HepG2 (cell line): ENCODE data around the gene RAET1L.

ENCODE experiments used
- ARID3A ChIP-seq: IDR thresholded peaks from 2 replicates; pipeline ENCODE4 v1.6.1; 2012; ENCODE audit warnings: low read depth, low read length, improper control_type of control experiment
- CHD2 ChIP-seq: IDR thresholded peaks from 2 replicates; pipeline ENCODE4 v1.6.1; 2011; ENCODE audit warnings: low read depth, low read length, improper control_type of control experiment
- DNMT1 ChIP-seq: sonication (generic); formaldehyde crosslinking; IDR thresholded peaks from 2 replicates; pipeline ENCODE4 v1.5.1; 2020; ENCODE audit warnings: mild to moderate bottlenecking, missing genetic modification reagents
- FOXP1 ChIP-seq, 2 experiments: fragments of 450-650 bp in 1 of 2; IDR thresholded peaks; 2 replicates each; pipeline ENCODE4 v1.6.1; 2017 to 2018; ENCODE audit warnings: antibody characterized with exemption in 1 of 2
- GZF1 ChIP-seq: sonication (generic); formaldehyde crosslinking; IDR thresholded peaks from 2 replicates; pipeline ENCODE4 v1.5.1; 2020; ENCODE audit warnings: mild to moderate bottlenecking, missing genetic modification reagents
- HMG20A ChIP-seq: IDR thresholded peaks from 2 replicates; pipeline ENCODE4 v1.6.1; 2016; ENCODE audit warnings: borderline replicate concordance
- JARID2 ChIP-seq: sonication (generic); formaldehyde crosslinking; IDR thresholded peaks from 2 replicates; pipeline ENCODE4 v1.8.1; 2023; ENCODE audit warnings: missing genetic modification reagents, inconsistent platforms; ENCODE audit not compliant: insufficient replicate concordance
- MAZ ChIP-seq, 2 experiments: sonication (generic) in 1 of 2; formaldehyde crosslinking in 1 of 2; IDR thresholded peaks; 2 replicates each; pipeline versions ENCODE4 v1.5.0 to v1.6.1; 2012 to 2020; ENCODE audit warnings: low read depth in 2 of 2, mild to moderate bottlenecking in 2 of 2, borderline replicate concordance in 1 of 2, improper control_type of control experiment in 1 of 2, low read length in 1 of 2, missing genetic modification reagents in 1 of 2, moderate library complexity in 1 of 2
- NFRKB ChIP-seq: fragments of 450-650 bp; IDR thresholded peaks from 2 replicates; pipeline ENCODE4 v1.6.1; 2017
- NR3C1 ChIP-seq: sonication (generic); formaldehyde crosslinking; IDR thresholded peaks from 2 replicates; pipeline ENCODE4 v1.4.0; 2020; ENCODE audit warnings: missing genetic modification reagents
- POLR2A ChIP-seq, 2 experiments: IDR thresholded peaks; 2 replicates each; pipeline ENCODE4 v1.6.1; 2011; ENCODE audit warnings: low read depth in 2 of 2, low read length in 2 of 2, mild to moderate bottlenecking in 1 of 2, moderate library complexity in 1 of 2; ENCODE audit not compliant: insufficient read depth in 1 of 2
- RAD21 ChIP-seq: fragments of 450-650 bp; formaldehyde crosslinking; IDR thresholded peaks from 2 replicates; pipeline ENCODE4 v1.5.0; 2020; ENCODE audit warnings: mild to moderate bottlenecking
- RBAK ChIP-seq: sonication (generic); formaldehyde crosslinking; IDR thresholded peaks from 2 replicates; pipeline ENCODE4 v1.5.1; 2020; ENCODE audit warnings: mild to moderate bottlenecking, missing genetic modification reagents
- TCF7 ChIP-seq: sonication (generic); IDR thresholded peaks from 2 replicates; pipeline ENCODE4 v1.6.1; 2016; ENCODE audit warnings: antibody characterized with exemption, low read depth

- no peak for TF ChIP-seq HMG20A (CRISPR knock-in tag)
- TF ChIP-seq JARID2 (CRISPR knock-in tag): no peak
- TF ChIP-seq TCF7: no peak
- TF ChIP-seq RBAK: no peak
- no peak for TF ChIP-seq MAZ (IDR thresholded peaks at IDR 0.05; ENCODE audit: borderline replicate concordance, low read depth, low read length)
- no peak for TF ChIP-seq MAZ (CRISPR knock-in tag; IDR thresholded peaks at IDR 0.05; ENCODE audit: low read depth)
- no peak for TF ChIP-seq NR3C1 (CRISPR knock-in tag)
- no peak for TF ChIP-seq DNMT1 (CRISPR knock-in tag)
- no peak for TF ChIP-seq RAD21 (CRISPR knock-in tag)
- TF ChIP-seq FOXP1 (IDR thresholded peaks at IDR 0.05): no peak
- TF ChIP-seq FOXP1 (CRISPR knock-in tag; IDR thresholded peaks at IDR 0.05): no peak
- no peak for TF ChIP-seq CHD2
- no peak for TF ChIP-seq POLR2A (IDR thresholded peaks at IDR 0.05; ENCODE audit: insufficient read depth in 1 of 2, low read depth in 2 of 2, low read length in 2 of 2)
- no peak for TF ChIP-seq NFRKB
- no peak for TF ChIP-seq GZF1 (CRISPR knock-in tag)
- TF ChIP-seq ARID3A: no peak
These were observed 36.6 kb downstream of the RAET1L start for GRCh38 chr6:149988550-149989346.
